WTC11 (cell line): Measurements from ENCODE around the gene SLC17A8. TPM values are rescaled to one million over a fixed set of nuclear protein-coding genes. Genes with fewer than 3 reads are reported as not detected.

Experiments used
- ATAC-seq: fragments of 200-7000 bp; cut with Tn5 transposase; 2 replicates; pipeline ENCODE4 v1.10.0; 2021; ENCODE audit warnings: mild to moderate bottlenecking, moderate library complexity
- CTCF ChIA-PET: fragments of 300-600 bp; sonication (Branson Sonifier 250); formaldehyde crosslinking; loops from one replicate; lab custom pipeline; 2021; ENCODE audit warnings: antibody characterized with exemption; lab: Charles Lee
- POLR2A ChIA-PET: fragments of 350-600 bp; sonication (Branson Sonifier 250); formaldehyde crosslinking; loops from one replicate; lab custom pipeline; 2021; ENCODE audit warnings: antibody characterized with exemption; lab: Charles Lee
- DNase-seq: peaks from one replicate; pipeline ENCODE4 v3.0.0; 2021; ENCODE audit warnings: low spot score
- H3K27ac Mint-ChIP-seq: 2 replicates; pipeline ENCODE4 v1.8.0; 2021; ENCODE audit warnings: mixed read lengths
- H3K27me3 Mint-ChIP-seq: 2 replicates; pipeline ENCODE4 v1.8.0; 2021; ENCODE audit warnings: low read depth, mild to moderate bottlenecking, moderate library complexity, mixed read lengths
- H3K36me3 Mint-ChIP-seq: 2 replicates; pipeline ENCODE4 v1.8.0; 2021; ENCODE audit warnings: mixed read lengths
- H3K4me1 Mint-ChIP-seq: 2 replicates; pipeline ENCODE4 v1.8.0; 2022; ENCODE audit warnings: mixed read lengths
- H3K4me3 Mint-ChIP-seq: 2 replicates; pipeline ENCODE4 v1.8.0; 2021; ENCODE audit warnings: mild to moderate bottlenecking, moderate library complexity, mixed read lengths
- H3K9me3 Mint-ChIP-seq: 2 replicates; pipeline ENCODE4 v1.8.0; 2021; ENCODE audit warnings: mixed read lengths
- E2F5 ChIP-seq: sonication (generic); formaldehyde crosslinking; IDR thresholded peaks from 2 replicates; pipeline ENCODE4 v1.8.1; 2022; ENCODE audit warnings: mild to moderate bottlenecking, moderate library complexity, missing genetic modification reagents
- FOXP4 ChIP-seq: sonication (generic); formaldehyde crosslinking; IDR thresholded peaks from 2 replicates; pipeline ENCODE4 v1.8.0; 2022; ENCODE audit warnings: mild to moderate bottlenecking, missing genetic modification reagents
- HMGXB4 ChIP-seq: sonication (generic); formaldehyde crosslinking; IDR thresholded peaks from 2 replicates; pipeline ENCODE4 v1.8.1; 2023; ENCODE audit warnings: mild to moderate bottlenecking, moderate library complexity, missing genetic modification reagents
- IRF1 ChIP-seq: sonication (generic); formaldehyde crosslinking; IDR thresholded peaks from 2 replicates; pipeline ENCODE4 v1.8.0; 2023; ENCODE audit warnings: missing genetic modification reagents
- JAZF1 ChIP-seq: fragments of 250-450 bp; sonication (Bioruptor Pico); IDR thresholded peaks from 2 replicates; pipeline ENCODE4 v1.9.0; 2021; ENCODE audit warnings: moderate library complexity, mild to moderate bottlenecking, inconsistent platforms
- PRDM15 ChIP-seq: sonication (generic); formaldehyde crosslinking; IDR thresholded peaks from 2 replicates; pipeline ENCODE4 v1.8.0; 2022; ENCODE audit warnings: missing genetic modification reagents
- ZNF219 ChIP-seq: sonication (generic); formaldehyde crosslinking; IDR thresholded peaks from 2 replicates; pipeline ENCODE4 v1.8.0; 2023; ENCODE audit warnings: missing genetic modification reagents, mild to moderate bottlenecking, borderline replicate concordance
- ZNF281 ChIP-seq: sonication (generic); formaldehyde crosslinking; IDR thresholded peaks from 2 replicates; pipeline ENCODE4 v1.8.0; 2023; ENCODE audit warnings: mild to moderate bottlenecking, missing genetic modification reagents
- ZNF425 ChIP-seq: fragments of 250-450 bp; sonication (Bioruptor Pico); conservative IDR thresholded peaks from 2 replicates; pipeline ENCODE4 v1.9.0; 2021; ENCODE audit warnings: mild to moderate bottlenecking
- total RNA-seq: library from RNA; stranded (reverse); gene quantifications from 3 replicates; pipeline ENCODE4 v1.2.3, GENCODE V29; 2021

SLC17A8 gene
- total RNA-seq, 1 experiment from 2014 or later: 0.26 TPM

- no peak for TF ChIP-seq ZNF281 (CRISPR knock-in tag)
- no peak for TF ChIP-seq E2F5 (CRISPR knock-in tag)
- TF ChIP-seq, all 79 proteins: peak for 0
These were observed 35.0 kb downstream of the SLC17A8 start (continued) for GRCh38 chr12:100391856-100392255.

- ChIA-PET CTCF (interaction anchor here (1.9 kb wide), 1 partner anchor 12 kb away, joined by 15 read pairs; no protein-coding TSS in a partner anchor), POLR2A (no interaction called here)
- no peaks in the 10 kb centered on the region for H3K27me3 Mint-ChIP-seq
- no peak for TF ChIP-seq FOXP4 (CRISPR knock-in tag)
- TF ChIP-seq E2F5 (CRISPR knock-in tag): no peak
- TF ChIP-seq HMGXB4 (CRISPR knock-in tag): no peak
- TF ChIP-seq ZNF219: no peak
- H3K9me3 Mint-ChIP-seq: 0 out of 2 replicates have a peak, but pooled peaks cover 3% of the 10 kb centered on the region
- H3K36me3 Mint-ChIP-seq: no peaks in the 10 kb centered on the region
- no peak for DNase-seq
- no peak overlapping the region for H3K27ac Mint-ChIP-seq
- ATAC-seq: no peak
- peaks cover 3% of the 10 kb centered on the region for H3K4me1 Mint-ChIP-seq
- H3K4me3 Mint-ChIP-seq: no peak overlapping the region
These were observed 36.3 kb downstream of the SLC17A8 start for GRCh38 chr12:100393200-100393599.

- ATAC-seq: no peak
- POLR2A ChIA-PET: interaction anchor here (0.6 kb wide), 1 partner anchor 310 kb away, joined by 4 read pairs; no protein-coding TSS in a partner anchor
- no peak overlapping the region for H3K27ac Mint-ChIP-seq
- no peaks in the 10 kb centered on the region for H3K36me3 Mint-ChIP-seq
- CTCF ChIA-PET: interaction anchor here (2.7 kb wide), 1 partner anchor 10 kb away, joined by 28 read pairs; no protein-coding TSS in a partner anchor
- no peak overlapping the region for H3K4me3 Mint-ChIP-seq
- H3K27me3 Mint-ChIP-seq: no peaks in the 10 kb centered on the region
- peaks cover 11% of the 10 kb centered on the region for H3K9me3 Mint-ChIP-seq
- peaks cover 28% of the 10 kb centered on the region for H3K4me1 Mint-ChIP-seq
- no peak for DNase-seq
- no peak for TF ChIP-seq ZNF219
- TF ChIP-seq JAZF1 (CRISPR knock-in tag): no peak
- no peak for TF ChIP-seq IRF1 (CRISPR knock-in tag)
- TF ChIP-seq PRDM15 (CRISPR knock-in tag): no peak
- TF ChIP-seq ZNF425 (CRISPR knock-in tag): no peak
These were observed 38.9 kb downstream of the SLC17A8 start for GRCh38 chr12:100395811-100396210.
